SK-N-SH treated with all-trans-retinoic acid at 6 μM for 48 hours (cell line): ENCODE measurements around the gene INSYN2B.

Source experiments
- ATAC-seq: fragments of 200-7000 bp; cut with Tn5 transposase; 3 replicates; pipeline ENCODE4 v1.9.1; 2020; ENCODE audit warnings: mild to moderate bottlenecking, moderate library complexity
- ARNTL ChIP-seq: fragments of 450-650 bp; formaldehyde crosslinking; IDR thresholded peaks from 2 replicates; pipeline ENCODE4 v1.5.0; 2020; ENCODE audit warnings: low read depth, mild to moderate bottlenecking, moderate library complexity, borderline replicate concordance
- BACH2 ChIP-seq: fragments of 250-450 bp; sonication (Bioruptor Pico); IDR thresholded peaks from 2 replicates; pipeline ENCODE4 v1.9.0; 2021; ENCODE audit warnings: mild to moderate bottlenecking, borderline replicate concordance
- CSDC2 ChIP-seq: fragments of 250-450 bp; sonication (Bioruptor Pico); IDR thresholded peaks from 2 replicates; pipeline ENCODE4 v1.5.0; 2020; ENCODE audit warnings: mild to moderate bottlenecking, moderate library complexity
- ESRRG ChIP-seq: fragments of 250-450 bp; sonication (Bioruptor Pico); IDR thresholded peaks from 2 replicates; pipeline ENCODE4 v1.6.1; 2021; ENCODE audit warnings: mild to moderate bottlenecking
- OSR1 ChIP-seq: fragments of 250-450 bp; sonication (Bioruptor Pico); IDR thresholded peaks from 2 replicates; pipeline ENCODE4 v1.8.0; 2022; ENCODE audit warnings: moderate library complexity, mild to moderate bottlenecking, inconsistent platforms
- POU6F1 ChIP-seq: fragments of 250-450 bp; sonication (Bioruptor Pico); IDR thresholded peaks from 2 replicates; pipeline ENCODE4 v1.8.0; 2021; ENCODE audit warnings: low read depth, mild to moderate bottlenecking, moderate library complexity, borderline replicate concordance
- PPARA ChIP-seq: fragments of 250-450 bp; sonication (Bioruptor Pico); IDR thresholded peaks from 2 replicates; pipeline ENCODE4 v1.5.0; 2020; ENCODE audit warnings: mild to moderate bottlenecking, borderline replicate concordance
- SNAI2 ChIP-seq: fragments of 250-450 bp; sonication (Bioruptor Pico); IDR thresholded peaks from 2 replicates; pipeline ENCODE4 v1.5.0; 2020; ENCODE audit warnings: mild to moderate bottlenecking, moderate library complexity
- ZC3H10 ChIP-seq: fragments of 250-450 bp; sonication (Bioruptor Pico); IDR thresholded peaks from 2 replicates; pipeline ENCODE4 v1.5.1; 2021; ENCODE audit warnings: mild to moderate bottlenecking, moderate library complexity
- ZFP3 ChIP-seq: fragments of 250-450 bp; sonication (Bioruptor Pico); IDR thresholded peaks from 2 replicates; pipeline ENCODE4 v1.5.0; 2020; ENCODE audit warnings: mild to moderate bottlenecking, moderate library complexity
- ZNF565 ChIP-seq: fragments of 450-650 bp; formaldehyde crosslinking; conservative IDR thresholded peaks from 2 replicates; pipeline ENCODE4 v1.5.0; 2020; ENCODE audit warnings: low read depth, mild to moderate bottlenecking, moderate library complexity
- ZNF8 ChIP-seq: fragments of 450-650 bp; formaldehyde crosslinking; IDR thresholded peaks from 2 replicates; pipeline ENCODE4 v1.5.0; 2020; ENCODE audit warnings: mild to moderate bottlenecking, moderate library complexity
- TF ChIP-seq, protein P1 (sequence below): fragments of 250-450 bp; sonication (Bioruptor Pico); IDR thresholded peaks from 2 replicates; pipeline ENCODE4 v1.5.1; 2020; ENCODE audit warnings: low read depth, mild to moderate bottlenecking, moderate library complexity
- TF ChIP-seq, protein P2 (sequence below): fragments of 250-450 bp; sonication (Bioruptor Pico); IDR thresholded peaks from 2 replicates; pipeline ENCODE4 v1.5.0; 2020; ENCODE audit warnings: mild to moderate bottlenecking, moderate library complexity

INSYN2B gene

GRCh38 chr5:169988206-169988605 is 7.9 kb upstream of the INSYN2B start:
- TF ChIP-seq ESRRG (CRISPR knock-in tag), result no peak
- TF ChIP-seq, protein P1, sequence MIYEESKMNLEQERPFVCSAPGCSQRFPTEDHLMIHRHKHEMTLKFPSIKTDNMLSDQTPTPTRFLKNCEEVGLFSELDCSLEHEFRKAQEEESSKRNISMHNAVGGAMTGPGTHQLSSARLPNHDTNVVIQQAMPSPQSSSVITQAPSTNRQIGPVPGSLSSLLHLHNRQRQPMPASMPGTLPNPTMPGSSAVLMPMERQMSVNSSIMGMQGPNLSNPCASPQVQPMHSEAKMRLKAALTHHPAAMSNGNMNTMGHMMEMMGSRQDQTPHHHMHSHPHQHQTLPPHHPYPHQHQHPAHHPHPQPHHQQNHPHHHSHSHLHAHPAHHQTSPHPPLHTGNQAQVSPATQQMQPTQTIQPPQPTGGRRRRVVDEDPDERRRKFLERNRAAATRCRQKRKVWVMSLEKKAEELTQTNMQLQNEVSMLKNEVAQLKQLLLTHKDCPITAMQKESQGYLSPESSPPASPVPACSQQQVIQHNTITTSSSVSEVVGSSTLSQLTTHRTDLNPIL (CRISPR knock-in tag), result no peak
- no peak for TF ChIP-seq POU6F1 (CRISPR knock-in tag)
- no peak for TF ChIP-seq OSR1 (CRISPR knock-in tag)
- no peak for TF ChIP-seq ZNF8 (CRISPR knock-in tag)
- TF ChIP-seq SNAI2 (CRISPR knock-in tag), result no peak
- TF ChIP-seq ZNF565 (CRISPR knock-in tag), result no peak
- TF ChIP-seq, all 23 proteins: peak for 0
- no peak for ATAC-seq

GRCh38 chr5:169979871-169980270 is 424 bp downstream of the INSYN2B start:
- TF ChIP-seq OSR1 (CRISPR knock-in tag) (no peak), ZFP3 (CRISPR knock-in tag) (no peak), ZNF8 (CRISPR knock-in tag) (no peak), POU6F1 (CRISPR knock-in tag) (no peak), PPARA (CRISPR knock-in tag) (no peak), ZNF565 (CRISPR knock-in tag) (no peak), CSDC2 (CRISPR knock-in tag) (no peak)
- ATAC-seq, result no peak

GRCh38 chr5:169978714-169979113 is 1.6 kb downstream of the INSYN2B start:
- TF ChIP-seq, protein P2, sequence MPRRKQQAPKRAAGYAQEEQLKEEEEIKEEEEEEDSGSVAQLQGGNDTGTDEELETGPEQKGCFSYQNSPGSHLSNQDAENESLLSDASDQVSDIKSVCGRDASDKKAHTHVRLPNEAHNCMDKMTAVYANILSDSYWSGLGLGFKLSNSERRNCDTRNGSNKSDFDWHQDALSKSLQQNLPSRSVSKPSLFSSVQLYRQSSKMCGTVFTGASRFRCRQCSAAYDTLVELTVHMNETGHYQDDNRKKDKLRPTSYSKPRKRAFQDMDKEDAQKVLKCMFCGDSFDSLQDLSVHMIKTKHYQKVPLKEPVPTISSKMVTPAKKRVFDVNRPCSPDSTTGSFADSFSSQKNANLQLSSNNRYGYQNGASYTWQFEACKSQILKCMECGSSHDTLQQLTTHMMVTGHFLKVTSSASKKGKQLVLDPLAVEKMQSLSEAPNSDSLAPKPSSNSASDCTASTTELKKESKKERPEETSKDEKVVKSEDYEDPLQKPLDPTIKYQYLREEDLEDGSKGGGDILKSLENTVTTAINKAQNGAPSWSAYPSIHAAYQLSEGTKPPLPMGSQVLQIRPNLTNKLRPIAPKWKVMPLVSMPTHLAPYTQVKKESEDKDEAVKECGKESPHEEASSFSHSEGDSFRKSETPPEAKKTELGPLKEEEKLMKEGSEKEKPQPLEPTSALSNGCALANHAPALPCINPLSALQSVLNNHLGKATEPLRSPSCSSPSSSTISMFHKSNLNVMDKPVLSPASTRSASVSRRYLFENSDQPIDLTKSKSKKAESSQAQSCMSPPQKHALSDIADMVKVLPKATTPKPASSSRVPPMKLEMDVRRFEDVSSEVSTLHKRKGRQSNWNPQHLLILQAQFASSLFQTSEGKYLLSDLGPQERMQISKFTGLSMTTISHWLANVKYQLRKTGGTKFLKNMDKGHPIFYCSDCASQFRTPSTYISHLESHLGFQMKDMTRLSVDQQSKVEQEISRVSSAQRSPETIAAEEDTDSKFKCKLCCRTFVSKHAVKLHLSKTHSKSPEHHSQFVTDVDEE (CRISPR knock-in tag), result no peak
- TF ChIP-seq, all 23 proteins: peak for 0
- no peak for ATAC-seq

DNA sequence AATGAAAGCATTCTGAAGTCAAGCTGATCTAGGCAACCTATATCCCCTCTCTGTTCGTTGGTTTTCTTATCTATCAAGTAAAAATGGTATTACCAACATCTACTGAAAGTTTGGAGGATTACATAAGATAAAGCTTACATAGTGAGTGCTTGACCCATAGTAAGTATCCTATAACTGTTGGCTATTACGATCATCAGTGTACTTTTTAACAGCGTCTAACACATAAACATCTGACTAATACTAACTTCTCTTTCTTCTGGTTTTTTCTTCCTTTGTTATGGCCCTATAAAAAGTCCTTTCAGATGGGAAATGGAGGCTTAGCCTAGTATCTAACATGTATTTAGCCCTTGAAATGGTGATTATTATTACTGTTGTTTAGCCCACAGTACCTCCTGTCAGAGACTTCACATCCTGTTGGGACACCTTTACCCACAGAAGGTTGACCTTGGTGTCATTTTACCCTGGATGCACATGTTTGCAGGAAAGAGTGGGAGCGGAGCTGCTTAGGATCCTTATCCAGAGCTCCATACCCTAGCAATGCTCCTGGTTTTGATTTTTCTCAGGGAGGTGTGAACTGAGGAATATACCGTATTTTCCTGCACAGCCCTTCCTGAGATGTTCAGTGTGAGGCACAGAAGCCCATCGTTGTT is 6.0 kb downstream of the INSYN2B start:
- TF ChIP-seq OSR1 (CRISPR knock-in tag) (no peak), ZFP3 (CRISPR knock-in tag) (no peak), ARNTL (CRISPR knock-in tag) (no peak), ZC3H10 (CRISPR knock-in tag) (no peak), CSDC2 (CRISPR knock-in tag) (no peak), ESRRG (CRISPR knock-in tag) (no peak)
- TF ChIP-seq, protein P2 (CRISPR knock-in tag), result no peak
- no peak for ATAC-seq

GRCh38 chr5:169973056-169973455 is 7.2 kb downstream of the INSYN2B start:
- TF ChIP-seq ZC3H10 (CRISPR knock-in tag) (no peak), BACH2 (CRISPR knock-in tag) (no peak)
- TF ChIP-seq, protein P2 (CRISPR knock-in tag), result no peak
- ATAC-seq, result no peak
